Smooth muscle cell (in vitro differentiated cells): ENCODE data around the gene PHACTR3. TPM values are rescaled to one million over a fixed set of nuclear protein-coding genes. Genes with fewer than 3 reads are reported as not detected.

Experiments used
- DNase-seq: peaks from one replicate; lab custom pipeline; 2025; ENCODE audit not compliant: unreplicated experiment; lab: John Stamatoyannopoulos, UW
- H2AFZ ChIP-seq: fragments of 200-600 bp; sonication (generic); 2 replicates; pipeline ENCODE4 v1.6.0; 2016; ENCODE audit warnings: antibody characterized with exemption, low read depth, mild to moderate bottlenecking
- H3F3A ChIP-seq: fragments of 200-600 bp; sonication (generic); 2 replicates; pipeline ENCODE4 v1.6.0; 2017; ENCODE audit warnings: antibody characterized with exemption, low read depth
- H3K27ac ChIP-seq: fragments of 200-600 bp; sonication (generic); 2 replicates; pipeline ENCODE4 v1.5.1; 2016; ENCODE audit warnings: low read depth, mild to moderate bottlenecking
- H3K27me3 ChIP-seq: fragments of 200-600 bp; sonication (generic); 2 replicates; pipeline ENCODE4 v1.6.1; 2016; ENCODE audit warnings: low read depth, mild to moderate bottlenecking
- H3K36me3 ChIP-seq: fragments of 200-600 bp; sonication (generic); 2 replicates; pipeline ENCODE4 v1.5.1; 2016; ENCODE audit warnings: low read depth
- H3K4me1 ChIP-seq: fragments of 200-600 bp; sonication (generic); 2 replicates; pipeline ENCODE4 v1.5.1; 2016; ENCODE audit warnings: low read depth
- H3K4me2 ChIP-seq: fragments of 200-600 bp; sonication (generic); 2 replicates; pipeline ENCODE4 v1.6.0; 2016; ENCODE audit warnings: mild to moderate bottlenecking
- H3K4me3 ChIP-seq: fragments of 200-600 bp; sonication (generic); 2 replicates; pipeline ENCODE4 v1.5.1; 2016; ENCODE audit warnings: mild to moderate bottlenecking
- H3K79me2 ChIP-seq: fragments of 200-600 bp; sonication (generic); 2 replicates; pipeline ENCODE4 v1.6.0; 2016; ENCODE audit warnings: low read depth, mild to moderate bottlenecking
- H3K9ac ChIP-seq: fragments of 200-600 bp; sonication (generic); 2 replicates; pipeline ENCODE4 v1.6.0; 2016; ENCODE audit warnings: low read depth
- H3K9me3 ChIP-seq: fragments of 200-600 bp; sonication (generic); replicated peaks from 2 replicates; pipeline ENCODE4 v1.5.1; 2016; ENCODE audit warnings: low read depth
- H4K20me1 ChIP-seq: fragments of 200-600 bp; sonication (generic); 2 replicates; pipeline ENCODE4 v1.6.0; 2016; ENCODE audit warnings: low read depth
- WGBS: methylation state at CpG from one replicate; pipeline ENCODE4 v1.1.7; 2016; ENCODE audit warnings: low lambda C conversion rate; 5-methylcytosine and 5-hydroxymethylcytosine counted together
- polyA plus RNA-seq: library from polyadenylated mRNA; unstranded; fragments of >200 nt; fragmentation: Nextera tagmentation; extraction: Ambion mirVana; gene quantifications from 2 replicates; pipeline ENCODE4 v1.2.1, GENCODE V29; 2016
- total RNA-seq: library from RNA; depleted of rRNA; stranded (reverse); fragments of >200 nt; gene quantifications from 2 replicates; pipeline ENCODE4 v1.2.3, GENCODE V29; 2014
- TF ChIP-seq, protein P1 (sequence below): fragments of 200-600 bp; sonication (generic); IDR thresholded peaks from 2 replicates; pipeline ENCODE4 v1.5.1; 2017; ENCODE audit warnings: borderline replicate concordance, mild to moderate bottlenecking, antibody characterized with exemption; ENCODE audit not compliant: insufficient read depth, poor library complexity, severe bottlenecking

PHACTR3 gene
- total and polyA plus RNA-seq, 2 experiments from 2014 or later, result 0.76 to 2.6 TPM

DNA sequence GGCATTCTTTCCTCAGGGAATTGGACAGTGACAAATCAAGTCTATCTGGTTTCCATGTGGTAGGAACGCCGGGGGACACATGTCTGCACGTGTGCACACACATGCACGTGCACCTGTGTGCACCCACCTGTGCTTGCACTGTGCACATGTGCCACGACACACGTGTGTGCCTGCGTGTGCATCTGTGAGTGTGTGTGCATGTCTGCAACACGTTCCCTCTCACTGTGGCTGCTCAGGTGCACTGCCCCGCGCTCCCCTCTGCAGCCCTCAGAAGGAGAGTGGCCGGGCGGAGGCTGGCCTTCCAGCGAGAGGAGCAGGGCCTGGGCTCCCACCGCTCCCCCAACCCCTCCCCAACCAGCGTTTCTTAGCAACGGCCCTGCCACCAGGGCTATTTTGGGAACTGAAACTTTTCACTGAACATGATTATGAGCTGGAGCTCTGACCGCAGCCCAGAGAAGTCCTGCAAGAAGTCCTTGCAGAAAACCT, 147.8 kb downstream of the PHACTR3 start:
- Histone ChIP-seq H3K79me2 (no peaks in the 10 kb centered on the region), H3K4me1 (no peaks in the 10 kb centered on the region), H3K9ac (no peak overlapping the region), H3K36me3 (no peaks in the 10 kb centered on the region), H3F3A (no peaks in the 10 kb centered on the region), H3K9me3 (no peaks in the 10 kb centered on the region), H3K4me3 (no peak overlapping the region), H4K20me1 (no peaks in the 10 kb centered on the region), H2AFZ (no peak overlapping the region), H3K4me2 (no peak overlapping the region), H3K27ac (no peak overlapping the region), H3K27me3 (peaks cover 3% of the 10 kb centered on the region)
- DNase-seq, result no peak
- WGBS, result 72% methylated on average over 17 of the region's 17 CpGs
- TF ChIP-seq, protein P1, sequence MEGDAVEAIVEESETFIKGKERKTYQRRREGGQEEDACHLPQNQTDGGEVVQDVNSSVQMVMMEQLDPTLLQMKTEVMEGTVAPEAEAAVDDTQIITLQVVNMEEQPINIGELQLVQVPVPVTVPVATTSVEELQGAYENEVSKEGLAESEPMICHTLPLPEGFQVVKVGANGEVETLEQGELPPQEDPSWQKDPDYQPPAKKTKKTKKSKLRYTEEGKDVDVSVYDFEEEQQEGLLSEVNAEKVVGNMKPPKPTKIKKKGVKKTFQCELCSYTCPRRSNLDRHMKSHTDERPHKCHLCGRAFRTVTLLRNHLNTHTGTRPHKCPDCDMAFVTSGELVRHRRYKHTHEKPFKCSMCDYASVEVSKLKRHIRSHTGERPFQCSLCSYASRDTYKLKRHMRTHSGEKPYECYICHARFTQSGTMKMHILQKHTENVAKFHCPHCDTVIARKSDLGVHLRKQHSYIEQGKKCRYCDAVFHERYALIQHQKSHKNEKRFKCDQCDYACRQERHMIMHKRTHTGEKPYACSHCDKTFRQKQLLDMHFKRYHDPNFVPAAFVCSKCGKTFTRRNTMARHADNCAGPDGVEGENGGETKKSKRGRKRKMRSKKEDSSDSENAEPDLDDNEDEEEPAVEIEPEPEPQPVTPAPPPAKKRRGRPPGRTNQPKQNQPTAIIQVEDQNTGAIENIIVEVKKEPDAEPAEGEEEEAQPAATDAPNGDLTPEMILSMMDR, result no peak

DNA sequence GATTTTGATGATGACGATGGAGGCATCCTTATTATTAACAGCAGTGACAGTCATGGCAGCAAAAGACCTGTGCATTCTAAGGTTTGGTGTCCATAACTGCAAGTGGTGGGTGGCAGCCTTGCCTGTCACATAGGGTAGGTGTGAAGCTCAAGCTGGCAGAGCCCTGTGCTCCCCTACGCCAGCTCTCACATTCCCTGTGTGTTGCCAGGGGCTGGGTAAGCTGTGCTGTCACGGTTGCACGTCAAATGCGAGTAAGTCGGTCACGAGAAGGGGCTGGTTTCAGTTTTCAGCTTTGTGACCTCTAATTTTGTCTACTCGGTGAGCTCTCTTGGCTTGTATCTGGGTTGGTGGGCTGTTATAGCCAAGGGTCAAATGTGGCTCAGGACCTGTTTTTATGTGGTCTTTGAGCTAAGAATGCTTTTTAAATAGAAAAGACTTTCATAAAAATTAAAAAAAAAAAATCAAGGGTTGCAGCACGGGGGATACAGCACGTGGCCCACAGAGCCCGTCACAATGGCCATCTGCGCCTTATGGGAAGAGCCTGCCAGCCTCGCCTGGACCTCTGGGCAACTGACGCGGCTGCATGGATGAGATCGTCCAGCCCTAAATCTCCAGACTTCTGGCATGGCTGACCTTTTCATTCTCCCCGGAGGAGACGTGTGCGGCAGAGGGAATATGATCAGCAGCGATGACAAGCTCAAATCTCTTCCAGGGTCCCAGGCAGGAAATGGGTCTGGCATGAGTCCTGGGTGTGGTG, 148.5 kb downstream of the PHACTR3 start:
- Histone ChIP-seq H3K9me3 (no peaks in the 10 kb centered on the region), H3K4me1 (no peaks in the 10 kb centered on the region), H3K27me3 (peaks cover 3% of the 10 kb centered on the region), H3K27ac (no peak overlapping the region), H3K4me2 (no peak overlapping the region), H3K79me2 (no peaks in the 10 kb centered on the region), H4K20me1 (no peaks in the 10 kb centered on the region), H3K4me3 (no peak overlapping the region), H2AFZ (no peak overlapping the region), H3F3A (no peaks in the 10 kb centered on the region), H3K9ac (no peak overlapping the region), H3K36me3 (no peaks in the 10 kb centered on the region)
- TF ChIP-seq, protein P1, result no peak
- 81% methylated on average over 20 of the region's 20 CpGs for WGBS
- no peak for DNase-seq

DNA sequence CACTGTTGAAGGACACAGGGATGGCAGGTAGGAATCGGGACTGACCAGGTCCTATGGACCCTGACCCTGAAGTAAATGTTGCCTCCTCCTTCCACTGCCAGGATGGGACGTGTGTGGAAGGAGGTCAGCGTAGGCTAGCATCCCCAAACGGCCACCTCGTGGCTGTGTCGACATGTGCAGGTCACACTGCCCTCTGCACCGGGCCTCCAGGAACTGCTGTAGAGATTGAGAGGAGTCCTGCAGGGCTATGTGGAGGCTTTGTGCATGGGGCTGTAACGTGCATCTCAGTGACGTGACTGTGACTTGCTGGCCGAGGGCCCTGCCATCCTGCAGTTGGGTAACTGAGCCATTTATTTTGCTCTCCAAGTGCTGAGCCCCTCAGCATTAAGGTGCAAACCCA, 149.5 kb downstream of the PHACTR3 start:
- Histone ChIP-seq H3K9me3 (no peaks in the 10 kb centered on the region), H3K9ac (no peak overlapping the region), H3K79me2 (no peaks in the 10 kb centered on the region), H3K27me3 (peaks cover 3% of the 10 kb centered on the region), H3F3A (no peaks in the 10 kb centered on the region), H3K4me1 (no peaks in the 10 kb centered on the region), H3K4me3 (no peak overlapping the region), H3K27ac (no peak overlapping the region), H4K20me1 (no peaks in the 10 kb centered on the region), H3K4me2 (no peak overlapping the region), H2AFZ (no peak overlapping the region), H3K36me3 (no peaks in the 10 kb centered on the region)
- no peak for DNase-seq
- 73% methylated on average over 10 of the region's 10 CpGs for WGBS
- TF ChIP-seq, protein P1, result no peak

DNA sequence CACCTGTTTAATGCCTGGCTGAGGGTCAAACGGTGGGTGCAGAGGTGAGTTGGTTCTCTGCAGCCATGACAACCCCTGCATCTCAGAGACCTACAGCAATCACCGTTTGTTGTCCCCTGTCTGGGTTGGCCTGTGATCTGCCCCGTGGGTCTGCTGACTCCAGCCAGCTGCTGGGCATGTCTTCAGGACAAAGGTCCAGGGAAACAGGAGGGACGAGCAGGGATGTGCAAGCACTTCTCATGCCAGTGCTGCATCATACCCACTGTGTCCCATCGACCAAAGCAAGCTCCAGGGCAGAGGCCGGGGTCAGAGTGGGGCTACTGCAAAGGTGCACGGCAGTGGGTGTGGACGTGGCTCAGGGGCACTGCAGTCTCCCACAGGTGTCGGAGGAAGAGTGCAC, 150.2 kb downstream of the PHACTR3 start:
- 64% methylated on average over 9 of the region's 9 CpGs for WGBS
- Histone ChIP-seq H3K4me1 (no peaks in the 10 kb centered on the region), H3K27ac (no peak overlapping the region), H4K20me1 (no peaks in the 10 kb centered on the region), H2AFZ (no peak overlapping the region), H3F3A (no peaks in the 10 kb centered on the region), H3K79me2 (no peaks in the 10 kb centered on the region), H3K36me3 (no peaks in the 10 kb centered on the region), H3K9ac (no peak overlapping the region), H3K9me3 (no peaks in the 10 kb centered on the region), H3K27me3 (peaks cover 3% of the 10 kb centered on the region), H3K4me3 (no peak overlapping the region), H3K4me2 (no peak overlapping the region)
- TF ChIP-seq, protein P1, result no peak
- no peak for DNase-seq
